CD4-positive, CD25-positive, alpha-beta regulatory T cell (primary cell): ENCODE measurements around the gene MFAP2. TPM values are rescaled to one million over a fixed set of nuclear protein-coding genes. Genes with fewer than 3 reads are reported as not detected.

ENCODE experiments used
- ATAC-seq, 2 donors: fragments of 150-1000 bp; cut with Tn5 transposase; one replicate each; pipeline ENCODE4 v1.10.0; 2021; ENCODE audit warnings: low read depth in 2 of 2, moderate number of reproducible peaks in 2 of 2, moderate library complexity in 1 of 2
- DNase-seq, 3 donors: peaks; one replicate each; pipeline versions ENCODE4 v3.0.0 to v3.0.0-alpha.2; 2012 to 2022; ENCODE audit warnings: mixed read lengths in 1 of 3
- H3K27ac ChIP-seq: one replicate; pipeline ENCODE4 v1.7.0; 2013; ENCODE audit warnings: mild to moderate bottlenecking, low read length; ENCODE audit not compliant: insufficient read depth, poor library complexity, severe bottlenecking
- H3K27me3 ChIP-seq: one replicate; pipeline ENCODE4 v1.7.0; 2013; ENCODE audit warnings: low read length; ENCODE audit not compliant: control insufficient read depth, insufficient read depth
- H3K36me3 ChIP-seq: one replicate; pipeline ENCODE4 v1.7.0; 2013; ENCODE audit warnings: mild to moderate bottlenecking, low read length, moderate library complexity; ENCODE audit not compliant: control insufficient read depth, insufficient read depth
- H3K4me1 ChIP-seq: 2 replicates; pipeline ENCODE4 v1.7.0; 2013; ENCODE audit warnings: mild to moderate bottlenecking, low read length; ENCODE audit not compliant: insufficient read depth, control insufficient read depth, poor library complexity, severe bottlenecking
- H3K4me3 ChIP-seq: one replicate; pipeline ENCODE4 v1.7.0; 2013; ENCODE audit warnings: low read depth, mild to moderate bottlenecking, low read length, moderate library complexity
- H3K9me3 ChIP-seq, 2 experiments: 1 replicate in 1 of 2; 2 replicates in 1 of 2; pipeline ENCODE4 v1.7.0; 2013; ENCODE audit warnings: low read length in 2 of 2, mild to moderate bottlenecking in 1 of 2, moderate library complexity in 1 of 2; ENCODE audit not compliant: control insufficient read depth in 2 of 2
- H3K27ac Mint-ChIP-seq, 3 donors: one replicate each; pipeline ENCODE4 v1.8.0; 2020 to 2022; ENCODE audit warnings: mild to moderate bottlenecking in 3 of 3, mixed read lengths in 3 of 3, moderate library complexity in 2 of 3
- H3K27me3 Mint-ChIP-seq: one replicate; pipeline ENCODE4 v1.8.0; 2022; ENCODE audit warnings: mild to moderate bottlenecking, mixed read lengths
- H3K36me3 Mint-ChIP-seq: one replicate; pipeline ENCODE4 v1.8.0; 2020; ENCODE audit warnings: mixed read lengths
- H3K4me1 Mint-ChIP-seq, 4 donors: one replicate each; pipeline ENCODE4 v1.8.0; 2020 to 2022; ENCODE audit warnings: mixed read lengths in 4 of 4, mild to moderate bottlenecking in 1 of 4
- H3K4me3 Mint-ChIP-seq, 4 donors: one replicate each; pipeline ENCODE4 v1.8.0; 2020 to 2022; ENCODE audit warnings: mild to moderate bottlenecking in 4 of 4, mixed read lengths in 4 of 4, moderate library complexity in 3 of 4
- H3K9me3 Mint-ChIP-seq, 7 donors: one replicate each; pipeline ENCODE4 v1.8.0; 2020 to 2022; ENCODE audit warnings: mixed read lengths in 7 of 7, mild to moderate bottlenecking in 3 of 7, moderate library complexity in 2 of 7
- polyA plus RNA-seq, 4 donors: library from polyadenylated mRNA; unstranded; fragments of 300-500 nt; fragmentation: Illumina TruSeq; gene quantifications; one replicate each; pipeline ENCODE4 v1.2.3, GENCODE V29; 2021
- total RNA-seq: library from RNA; stranded (reverse); gene quantifications from one replicate; pipeline ENCODE4 v1.2.3, GENCODE V29; 2022

The MFAP2 gene
- total and polyA plus RNA-seq, 5 donors from 2014 or later = not detected

DNA sequence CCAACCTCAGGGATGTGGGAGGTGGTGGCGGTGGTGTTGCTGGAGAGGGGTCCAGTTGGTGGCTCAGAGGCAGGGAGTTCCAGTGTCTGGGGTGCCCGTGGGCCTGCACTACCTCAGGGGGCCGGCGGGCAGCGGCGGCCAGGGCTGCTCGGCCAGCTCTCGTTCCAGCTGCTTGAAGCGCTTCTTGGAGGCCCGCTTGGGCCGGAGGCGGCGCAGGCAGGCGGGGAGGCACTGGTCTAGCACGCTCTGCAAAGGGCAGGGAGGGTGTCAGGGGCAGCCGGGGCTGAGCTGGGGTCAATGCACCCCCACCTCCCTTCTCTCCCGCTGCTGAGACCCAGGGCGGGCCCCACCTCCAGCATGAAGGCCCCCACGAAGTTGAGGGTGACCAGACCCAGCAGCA is 5.7 kb upstream of the MFAP2 start:
- no peak overlapping the region for H3K27ac Mint-ChIP-seq
- H3K27me3 Mint-ChIP-seq = peaks cover 11% of the 10 kb centered on the region
- H3K36me3 Mint-ChIP-seq = peaks cover 11% of the 10 kb centered on the region

DNA sequence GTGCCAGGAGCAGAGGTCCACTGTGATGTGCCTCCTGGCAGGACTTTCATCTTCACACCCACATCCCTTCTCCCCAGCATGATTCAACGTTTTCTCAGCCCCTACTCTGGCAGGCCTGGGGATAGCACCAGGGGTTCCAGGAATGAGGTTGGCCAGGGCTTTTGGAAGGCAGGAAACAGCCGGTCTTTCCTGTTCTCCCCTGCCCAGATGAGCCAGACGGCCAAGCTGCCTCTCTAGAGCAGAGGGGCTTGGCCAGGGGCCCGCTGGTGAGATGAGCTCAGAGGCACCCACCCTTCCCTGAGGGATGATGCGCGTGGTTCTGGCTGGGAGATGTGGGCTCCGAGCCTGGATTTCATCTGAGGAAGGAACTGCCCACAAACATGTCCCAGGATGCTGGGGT is 4.3 kb upstream of the MFAP2 start:
- H3K9me3 ChIP-seq = no peaks in the 10 kb centered on the region
- Mint-ChIP-seq H3K36me3 (peaks cover 10% of the 10 kb centered on the region), H3K9me3 (peaks cover 0 to 2% (median 0%) of the 10 kb centered on the region in 7 donors), H3K4me3 (no peak overlapping the region), H3K27ac (no peak overlapping the region), H3K27me3 (peaks cover 17% of the 10 kb centered on the region), H3K4me1 (peaks cover 0 to 10% (median 6%) of the 10 kb centered on the region in 4 donors)
- no peak overlapping the region for H3K27ac ChIP-seq
- no peak for ATAC-seq
- no peak for DNase-seq
- H3K27me3 ChIP-seq = peaks cover 4% of the 10 kb centered on the region
- peaks cover 12% of the 10 kb centered on the region for H3K4me1 ChIP-seq
- H3K36me3 ChIP-seq = peaks cover 13% of the 10 kb centered on the region
- H3K4me3 ChIP-seq = no peak overlapping the region

More for the DNA sequence above, 5.7 kb upstream of the MFAP2 start:
- H3K4me3 Mint-ChIP-seq = no peak overlapping the region
- H3K27me3 ChIP-seq = no peaks in the 10 kb centered on the region
- peaks cover 0 to 5% (median 2%) of the 10 kb centered on the region in 4 donors for H3K4me1 Mint-ChIP-seq
- H3K27ac ChIP-seq = no peak overlapping the region
- H3K4me3 ChIP-seq = no peak overlapping the region
- DNase-seq (no peak), ATAC-seq (no peak)
- H3K9me3 ChIP-seq = no peaks in the 10 kb centered on the region
- H3K9me3 Mint-ChIP-seq = peaks cover 0 to 2% (median 0%) of the 10 kb centered on the region in 7 donors
- peaks cover 15% of the 10 kb centered on the region for H3K36me3 ChIP-seq
- H3K4me1 ChIP-seq = no peaks in the 10 kb centered on the region

DNA sequence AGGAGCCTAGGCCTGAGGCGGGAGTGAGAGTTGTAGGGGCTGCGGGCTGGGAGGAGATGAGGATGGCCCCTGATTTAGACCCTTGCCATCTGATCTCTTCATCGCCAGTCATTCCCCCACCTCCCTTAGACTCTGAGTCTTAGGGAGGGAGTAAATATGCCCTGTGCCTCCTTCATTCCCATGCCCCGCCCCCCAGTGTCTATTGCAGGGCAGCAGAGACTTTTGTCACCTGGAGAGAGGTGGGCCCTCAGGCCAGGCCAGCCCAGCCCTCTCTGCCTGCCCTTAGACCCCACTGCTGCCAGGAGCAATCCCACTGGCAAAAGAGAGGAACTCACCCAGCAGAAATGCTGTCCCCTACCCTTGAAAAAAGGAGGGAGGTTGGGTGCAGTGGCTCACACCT is 3.2 kb upstream of the MFAP2 start:
- H3K4me3 Mint-ChIP-seq = no peak overlapping the region
- H3K36me3 Mint-ChIP-seq = peaks cover 7% of the 10 kb centered on the region
- H3K4me1 ChIP-seq = peaks cover 12% of the 10 kb centered on the region
- peaks cover 11% of the 10 kb centered on the region for H3K36me3 ChIP-seq
- H3K27ac Mint-ChIP-seq = no peak overlapping the region
- H3K4me1 Mint-ChIP-seq = peaks cover 0 to 10% (median 6%) of the 10 kb centered on the region in 4 donors
- DNase-seq (no peak), ATAC-seq (no peak)
- H3K27me3 Mint-ChIP-seq = peaks cover 17% of the 10 kb centered on the region
- H3K4me3 ChIP-seq = no peak overlapping the region
- no peaks in the 10 kb centered on the region for H3K9me3 ChIP-seq
- H3K27ac ChIP-seq = no peak overlapping the region
- H3K9me3 Mint-ChIP-seq = peaks cover 0 to 2% (median 0%) of the 10 kb centered on the region in 7 donors
- H3K27me3 ChIP-seq = peaks cover 4% of the 10 kb centered on the region

DNA sequence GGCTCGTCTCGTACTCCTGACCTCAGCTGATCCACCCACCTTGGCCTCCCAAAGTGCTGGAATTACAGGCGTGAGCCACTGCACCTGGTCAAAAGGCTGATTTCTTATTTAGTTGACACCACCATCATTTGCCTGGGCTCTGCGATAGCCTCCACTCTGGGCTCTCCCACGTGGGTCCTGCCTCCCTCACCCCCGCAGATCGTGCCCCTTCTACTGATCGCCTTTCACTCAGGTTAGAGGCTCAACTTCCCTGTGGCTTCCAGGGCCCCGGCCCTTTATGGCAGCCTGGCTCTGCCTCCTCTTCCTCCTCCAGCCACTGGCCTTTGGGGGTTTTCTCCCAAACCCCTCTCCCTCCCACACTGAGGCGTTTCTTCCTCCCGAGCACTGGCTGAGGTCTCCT is 2.5 kb upstream of the MFAP2 start:
- Histone ChIP-seq H3K36me3 (peaks cover 8% of the 10 kb centered on the region), H3K4me3 (no peak overlapping the region), H3K27ac (no peak overlapping the region), H3K4me1 (peaks cover 12% of the 10 kb centered on the region), H3K27me3 (peaks cover 4% of the 10 kb centered on the region), H3K9me3 (no peaks in the 10 kb centered on the region)
- Mint-ChIP-seq H3K9me3 (peaks cover 0 to 2% (median 0%) of the 10 kb centered on the region in 7 donors), H3K27me3 (peaks cover 19% of the 10 kb centered on the region), H3K27ac (no peak overlapping the region), H3K4me3 (no peak overlapping the region), H3K36me3 (peaks cover 7% of the 10 kb centered on the region), H3K4me1 (peaks cover 0 to 10% (median 6%) of the 10 kb centered on the region in 4 donors)
- no peak for ATAC-seq
- no peak for DNase-seq

DNA sequence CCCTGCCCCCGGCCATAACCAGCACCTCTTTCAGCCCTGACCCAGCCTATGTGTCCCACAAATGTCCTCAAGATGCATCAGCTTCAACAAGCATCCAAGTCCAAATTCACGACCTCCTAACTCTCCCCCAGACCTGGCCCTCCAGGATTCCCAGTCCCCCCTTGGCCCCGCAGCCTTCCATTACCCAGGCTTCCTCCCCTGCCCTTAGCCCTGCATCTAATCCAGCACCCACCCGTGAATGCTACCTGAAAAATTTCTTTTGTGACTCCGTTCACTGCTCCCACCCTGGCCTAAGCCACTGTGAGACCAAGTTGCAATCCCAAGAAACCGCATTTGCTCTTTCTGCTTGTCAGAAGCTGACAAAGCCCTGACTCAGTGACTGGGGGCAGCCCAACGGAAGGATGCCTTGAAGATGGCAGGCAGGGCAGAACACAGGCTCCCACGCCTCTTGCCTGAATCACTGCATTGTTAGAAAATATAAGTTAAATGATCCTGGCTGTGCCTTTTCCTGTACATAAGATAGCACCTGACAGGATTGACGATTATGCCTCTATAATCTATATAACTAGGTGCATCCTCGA is 939 bp upstream of the MFAP2 start:
- Mint-ChIP-seq H3K27ac (peak overlapping the region in 2 of 3 donors; percentile 39 to 81), H3K27me3 (peaks cover 21% of the 10 kb centered on the region), H3K36me3 (peaks cover 7% of the 10 kb centered on the region), H3K4me3 (peak overlapping the region in 3 of 4 donors; percentile 70 to 80 (median 76)), H3K9me3 (peaks cover 0 to 2% (median 0%) of the 10 kb centered on the region in 7 donors), H3K4me1 (peaks cover 0 to 10% (median 6%) of the 10 kb centered on the region in 4 donors)
- DNase-seq (no peak), ATAC-seq (no peak)
- H3K9me3 ChIP-seq = no peaks in the 10 kb centered on the region
- no peak overlapping the region for H3K27ac ChIP-seq
- peaks cover 3% of the 10 kb centered on the region for H3K36me3 ChIP-seq
- H3K4me3 ChIP-seq = no peak overlapping the region
- peaks cover 4% of the 10 kb centered on the region for H3K27me3 ChIP-seq
- peaks cover 12% of the 10 kb centered on the region for H3K4me1 ChIP-seq

DNA sequence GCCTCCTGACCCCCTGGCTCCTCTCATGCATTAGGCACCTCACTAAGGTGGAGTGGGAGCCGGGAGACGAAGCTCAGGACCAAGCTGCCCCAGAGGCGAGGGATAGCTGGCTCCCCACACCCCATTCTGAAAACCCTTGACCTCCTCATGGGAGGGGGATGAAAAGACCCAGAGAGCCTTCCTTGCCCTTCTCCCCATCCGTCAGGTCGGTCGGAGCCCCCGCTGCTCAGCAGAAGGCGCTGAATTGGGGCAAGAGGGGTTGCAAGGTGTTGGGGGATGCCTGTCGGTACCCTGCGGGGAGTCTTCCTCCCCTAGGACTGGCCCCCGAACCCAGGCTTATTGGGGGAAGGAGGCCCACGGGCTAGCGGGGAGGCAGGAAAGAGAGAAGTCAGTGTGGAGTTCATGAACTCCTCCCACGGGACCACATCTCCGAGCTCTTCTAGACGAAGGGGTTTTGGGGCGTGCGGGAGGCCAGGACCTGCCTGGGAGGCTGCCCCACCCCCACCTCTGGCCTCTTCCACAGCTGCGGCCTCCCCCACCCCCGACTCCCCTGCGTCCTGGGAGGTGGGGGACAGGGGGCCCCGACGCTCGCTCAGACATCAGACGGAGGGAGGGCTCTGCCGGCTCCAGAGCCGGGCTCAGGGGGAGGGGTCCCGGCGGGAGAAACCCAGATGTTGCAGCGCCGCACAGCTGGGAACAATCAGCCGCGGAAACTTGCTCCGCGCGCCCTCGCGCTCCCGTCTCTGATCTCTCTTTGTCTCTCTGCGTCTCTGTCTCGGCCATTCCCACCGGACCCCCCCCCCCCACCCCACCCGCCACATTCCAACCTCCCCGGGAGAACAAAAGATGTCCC is 719 bp downstream of the MFAP2 start:
- Mint-ChIP-seq H3K27me3 (peaks cover 21% of the 10 kb centered on the region), H3K4me1 (peaks cover 0 to 10% (median 6%) of the 10 kb centered on the region in 4 donors), H3K27ac (no peak overlapping the region), H3K36me3 (no peaks in the 10 kb centered on the region), H3K9me3 (peaks cover 0 to 2% (median 0%) of the 10 kb centered on the region in 7 donors), H3K4me3 (peak overlapping the region in 1 of 4 donors; percentile 43)
- Histone ChIP-seq H3K4me3 (no peak overlapping the region), H3K9me3 (no peaks in the 10 kb centered on the region), H3K4me1 (peaks cover 12% of the 10 kb centered on the region), H3K36me3 (no peaks in the 10 kb centered on the region), H3K27me3 (peaks cover 4% of the 10 kb centered on the region), H3K27ac (no peak overlapping the region)
- ATAC-seq (no peak), DNase-seq (no peak)

DNA sequence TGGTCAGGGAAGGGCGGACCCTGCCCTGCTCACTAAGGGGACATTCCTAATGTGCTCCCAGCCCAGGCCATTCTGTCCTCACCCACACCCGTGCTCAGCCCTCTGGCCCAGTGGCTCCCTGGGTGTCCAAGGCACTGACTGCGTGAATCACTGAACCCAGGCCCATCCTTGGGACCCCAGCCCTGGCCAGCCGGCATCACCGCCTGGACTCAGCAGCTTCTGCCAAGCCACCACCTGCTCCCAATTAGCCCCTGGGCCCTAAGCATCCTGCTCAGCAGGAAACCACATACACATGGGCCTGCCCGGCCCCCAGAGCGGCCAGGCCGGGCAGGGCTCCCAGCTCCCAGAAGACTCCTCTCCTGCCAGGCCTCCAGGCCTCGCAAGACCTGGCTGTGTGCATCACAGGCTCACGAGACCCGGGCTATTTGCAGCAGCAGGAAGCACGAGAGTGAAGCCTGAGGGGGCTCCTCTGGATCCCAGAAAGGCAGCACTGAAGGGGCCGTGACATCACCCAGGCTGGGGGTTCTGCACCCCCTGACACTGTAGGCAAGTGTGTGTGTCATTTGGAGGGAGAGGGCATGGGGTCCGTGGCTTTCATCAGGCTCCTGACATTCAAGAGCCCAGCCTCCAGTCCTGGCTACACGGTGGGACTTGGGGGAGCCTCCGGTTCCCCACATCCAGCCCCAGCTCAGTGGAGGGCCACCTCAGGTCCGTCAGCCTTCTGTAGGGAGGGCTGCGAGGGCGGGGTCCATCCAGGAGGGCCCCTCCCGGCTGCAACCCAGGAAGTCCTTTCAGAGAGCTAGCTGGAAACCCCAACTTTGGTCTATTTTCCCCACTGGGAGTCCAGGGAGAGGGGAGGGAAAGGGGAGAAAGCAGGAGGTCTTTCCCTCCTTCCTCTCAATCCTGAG is 1.6 kb downstream of the MFAP2 start:
- peaks cover 12% of the 10 kb centered on the region for H3K4me1 ChIP-seq
- no peak overlapping the region for H3K27ac ChIP-seq
- H3K4me3 ChIP-seq = no peak overlapping the region
- Mint-ChIP-seq H3K9me3 (peaks cover 0 to 2% (median 0%) of the 10 kb centered on the region in 7 donors), H3K36me3 (no peaks in the 10 kb centered on the region), H3K4me3 (no peak overlapping the region), H3K27ac (no peak overlapping the region), H3K4me1 (peaks cover 0 to 10% (median 6%) of the 10 kb centered on the region in 4 donors), H3K27me3 (peaks cover 21% of the 10 kb centered on the region)
- no peaks in the 10 kb centered on the region for H3K9me3 ChIP-seq
- H3K27me3 ChIP-seq = peaks cover 4% of the 10 kb centered on the region
- no peak for DNase-seq
- ATAC-seq = no peak
- no peaks in the 10 kb centered on the region for H3K36me3 ChIP-seq
